ENCODE data around the gene PID1.
"Not testable (repeated sequence)": the region's sequence is repeated elsewhere in the genome, so short reads cannot be mapped to it uniquely, and the experiment has no call there.

The PID1 gene

GRCh38 chr2:229212241-229212640 lies 58.8 kb downstream of the PID1 start:
- no peak for DNase-seq (ENCODE audit: low spot score)

GRCh38 chr2:229210641-229211040 lies 60.4 kb downstream of the PID1 start:
- DNase-seq (ENCODE audit: low spot score): no peak

- no peak for DNase-seq (ENCODE audit: low spot score)
These were observed 64.5 kb downstream of the PID1 start for GRCh38 chr2:229206548-229206947.

- no peak for DNase-seq (ENCODE audit: low spot score)
These were observed 65.4 kb downstream of the PID1 start for GRCh38 chr2:229205704-229206103.

- DNase-seq (ENCODE audit: low spot score): no peak
These were observed 68.4 kb downstream of the PID1 start for GRCh38 chr2:229202646-229203045.

- DNase-seq (ENCODE audit: low spot score): no peak
These were observed 69.6 kb downstream of the PID1 start for GRCh38 chr2:229201521-229201920.

- DNase-seq (ENCODE audit: low spot score): no peak
These were observed 71.8 kb downstream of the PID1 start for GRCh38 chr2:229199267-229199666.

- no peak for DNase-seq (ENCODE audit: low spot score)
These were observed 74.6 kb downstream of the PID1 start for GRCh38 chr2:229196448-229196847.

GRCh38 chr2:229195346-229195947 lies 75.6 kb downstream of the PID1 start:
- no peak for DNase-seq (ENCODE audit: low spot score)

GRCh38 chr2:229193281-229193680 lies 77.8 kb downstream of the PID1 start:
- no peak for DNase-seq (ENCODE audit: low spot score)

- DNase-seq (ENCODE audit: low spot score): no peak
These were observed 79.7 kb downstream of the PID1 start for GRCh38 chr2:229191413-229191812.

- DNase-seq (ENCODE audit: low spot score): not testable (repeated sequence)
These were observed 84.0 kb downstream of the PID1 start for GRCh38 chr2:229187123-229187522.

GRCh38 chr2:229181641-229182040 lies 89.4 kb downstream of the PID1 start:
- no peak for DNase-seq (ENCODE audit: low spot score)

- no peak for DNase-seq (ENCODE audit: low spot score)
These were observed 90.4 kb downstream of the PID1 start for GRCh38 chr2:229180658-229181057.

- no peak for DNase-seq (ENCODE audit: low spot score)
These were observed 91.5 kb downstream of the PID1 start for GRCh38 chr2:229179628-229180027.

GRCh38 chr2:229178706-229179105 lies 92.4 kb downstream of the PID1 start:
- no peak for DNase-seq (ENCODE audit: low spot score)

- no peak for DNase-seq (ENCODE audit: low spot score)
These were observed 93.0 kb downstream of the PID1 start for GRCh38 chr2:229178117-229178516.

GRCh38 chr2:229176136-229176535 lies 95.0 kb downstream of the PID1 start:
- DNase-seq (ENCODE audit: low spot score): no peak

GRCh38 chr2:229175497-229175863 lies 95.6 kb downstream of the PID1 start:
- no peak for DNase-seq (ENCODE audit: low spot score)

GRCh38 chr2:229174794-229175496 lies 96.1 kb downstream of the PID1 start:
- no peak for DNase-seq (ENCODE audit: low spot score)

- DNase-seq (ENCODE audit: low spot score): no peak
These were observed 97.2 kb downstream of the PID1 start for GRCh38 chr2:229173825-229174359.

GRCh38 chr2:229170916-229171315 lies 100.2 kb downstream of the PID1 start:
- peak; percentile 8 for DNase-seq (ENCODE audit: low spot score)

GRCh38 chr2:229170171-229170570 lies 100.9 kb downstream of the PID1 start:
- DNase-seq (ENCODE audit: low spot score): no peak

- peak; percentile 18 for DNase-seq (ENCODE audit: low spot score)
These were observed 101.3 kb downstream of the PID1 start for GRCh38 chr2:229169751-229170150.

All from hepatic stellate cell (primary cell).